GM19193 (cell line): Measurements from ENCODE around the gene ETFA.

Experiments
- POLR2A ChIP-seq: IDR thresholded peaks from 4 replicates; pipeline ENCODE4 v1.6.1; 2011; ENCODE audit not compliant: insufficient read depth, insufficient read length; ENCODE audit errors: extremely low read depth

Gene ETFA

DNA sequence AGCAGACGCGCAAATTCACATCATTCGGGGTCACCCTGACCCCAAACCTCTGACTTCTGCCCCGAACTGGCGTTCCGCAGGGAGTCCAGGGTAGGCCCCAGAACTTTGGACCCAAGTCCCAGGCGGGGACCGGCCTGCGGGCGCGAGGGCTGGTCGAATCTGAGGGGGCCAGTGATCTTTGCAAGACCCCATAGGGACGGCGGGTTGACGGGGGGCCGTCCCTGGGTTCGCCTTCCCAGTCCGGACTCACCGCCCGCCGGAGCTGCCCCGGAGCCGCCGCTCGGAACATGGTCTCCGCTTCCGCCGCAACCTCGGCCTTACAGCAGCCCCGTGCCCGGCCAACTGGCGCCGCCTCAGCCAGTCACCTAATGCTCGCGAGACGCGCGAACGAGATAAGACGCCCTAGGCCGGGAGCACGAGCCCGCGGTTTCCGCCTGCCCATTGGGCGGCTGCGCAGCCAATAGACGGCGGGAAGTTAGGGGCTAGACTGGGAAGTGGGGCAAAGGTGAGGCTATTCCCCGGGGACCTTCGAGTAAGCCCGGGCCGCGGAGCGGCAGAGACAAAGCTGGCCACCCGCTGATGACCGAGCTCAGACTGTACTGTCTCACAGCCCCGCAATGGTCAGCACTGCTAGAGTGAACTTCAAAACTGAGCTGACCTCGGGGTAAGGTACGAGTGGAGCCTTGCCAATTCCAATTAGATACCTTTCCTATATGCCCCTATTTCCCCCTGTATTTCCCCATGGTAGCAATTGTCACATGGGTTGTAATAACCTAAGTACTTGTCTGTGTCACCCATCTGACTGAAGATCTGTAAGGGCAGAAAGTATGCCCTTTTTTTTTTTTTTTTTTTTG is at the start of gene ETFA:
ETFA (minus strand) TSS at position 370 of the 854 bp plus-strand sequence; CDS start at position 289, 81 bp downstream.
- TF ChIP-seq POLR2A: peak; percentile 92

DNA sequence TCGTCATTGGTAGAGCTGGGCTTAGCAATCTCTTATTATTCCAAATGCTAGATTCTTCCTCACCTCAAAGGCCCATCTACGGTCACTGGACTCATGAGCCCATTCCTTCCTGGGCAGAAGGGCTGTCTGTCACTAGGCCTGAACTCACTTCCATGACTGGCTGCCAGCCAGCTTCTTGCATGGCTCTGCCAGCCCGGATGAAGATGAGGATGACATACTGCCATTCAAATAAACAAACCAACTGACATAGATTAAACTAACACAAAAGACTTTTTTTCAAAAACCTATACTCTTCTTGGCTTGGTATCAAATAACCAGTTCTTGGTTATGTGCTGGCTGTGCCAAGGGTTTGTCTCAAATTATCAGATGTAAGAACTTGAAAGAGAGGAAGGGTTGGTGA is 49.1 kb upstream of the ETFA start:
- TF ChIP-seq POLR2A: no peak

DNA sequence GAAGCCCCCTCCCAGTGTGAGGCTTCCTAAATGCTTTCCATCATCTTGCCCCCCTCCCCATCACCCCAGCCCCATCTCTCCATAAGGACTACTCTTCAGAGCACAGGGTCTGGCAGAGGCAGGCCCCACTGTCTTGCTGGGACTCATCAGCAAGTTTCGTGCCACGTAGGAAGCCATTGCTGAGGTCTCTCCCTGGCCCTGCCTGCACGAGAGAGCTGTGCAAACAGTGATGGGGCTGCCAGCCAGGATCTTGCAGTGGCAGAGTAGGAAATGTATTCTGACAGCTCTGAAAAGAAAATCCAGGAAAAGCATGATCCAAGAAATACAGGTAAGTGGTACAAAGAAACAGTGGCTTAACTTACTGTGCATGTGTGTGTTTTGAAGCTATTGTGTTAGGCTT is 47.9 kb upstream of the ETFA start:
- no peak for TF ChIP-seq POLR2A

DNA sequence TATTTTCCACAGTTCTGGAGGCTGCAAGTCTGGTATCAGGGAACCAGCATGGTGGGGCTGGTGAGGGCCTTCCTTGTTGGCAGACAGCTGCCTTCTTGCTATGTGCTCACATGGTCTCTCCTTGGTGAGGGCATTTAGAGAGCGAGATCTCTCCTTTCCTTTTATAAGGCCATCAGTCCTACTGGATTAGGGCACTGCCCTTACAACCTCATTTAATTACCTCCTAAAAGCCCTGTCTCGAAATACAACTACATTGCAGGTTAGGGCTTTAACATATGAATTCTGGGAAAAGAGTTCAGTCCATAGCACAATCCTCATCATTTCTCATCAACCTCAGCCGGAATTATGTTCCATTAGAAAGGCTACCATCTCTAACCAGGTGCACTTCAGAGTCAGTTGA is 47.2 kb upstream of the ETFA start:
- TF ChIP-seq POLR2A: no peak

DNA sequence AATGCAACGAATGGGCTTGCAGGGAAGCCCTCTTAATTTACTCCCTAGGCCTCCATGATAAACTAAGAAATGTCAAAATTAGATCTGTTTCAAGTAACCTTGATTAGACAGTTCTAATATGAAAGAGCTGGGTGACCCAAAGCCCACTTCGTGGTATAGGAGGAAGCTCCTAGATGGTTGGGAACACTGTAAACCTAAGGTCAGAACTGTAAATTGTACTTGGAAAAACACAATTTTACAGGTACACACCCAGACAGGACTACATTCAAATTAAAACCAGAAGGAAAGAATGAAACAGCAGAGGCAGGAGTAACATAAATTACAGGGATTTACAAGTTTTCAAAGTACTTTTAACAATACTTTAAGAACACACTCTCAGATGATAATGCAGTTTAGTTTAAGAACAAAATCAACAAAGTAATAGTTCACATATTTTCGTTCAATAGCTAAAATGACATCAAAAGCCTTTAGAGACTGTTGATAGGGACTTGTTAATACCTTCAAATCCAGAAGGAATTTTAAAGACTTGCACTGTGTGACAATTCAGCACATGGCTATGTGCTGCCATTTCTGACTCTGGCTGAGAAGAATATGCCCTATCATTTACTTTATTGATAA is 43.7 kb upstream of the ETFA start:
- no peak for TF ChIP-seq POLR2A

DNA sequence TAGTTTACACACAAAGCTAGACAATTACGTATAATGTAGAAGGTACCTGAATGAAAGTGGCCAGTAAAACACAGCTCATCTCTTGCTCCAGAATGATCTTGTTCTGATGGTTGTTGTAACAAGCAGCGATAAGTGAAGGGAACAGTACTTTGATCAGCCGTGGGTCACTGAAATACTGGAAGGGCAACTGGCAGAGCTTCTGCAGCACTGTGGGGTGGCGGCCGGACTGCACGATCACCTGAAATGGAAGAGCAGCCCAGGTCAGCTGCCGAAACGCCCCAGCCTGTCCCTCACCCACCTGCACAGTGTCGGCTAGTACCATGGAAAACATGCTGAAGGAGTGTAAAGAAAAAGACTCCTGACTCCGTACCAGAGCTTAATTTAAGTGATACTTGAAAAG is 42.6 kb upstream of the ETFA start:
- TF ChIP-seq POLR2A: no peak

DNA sequence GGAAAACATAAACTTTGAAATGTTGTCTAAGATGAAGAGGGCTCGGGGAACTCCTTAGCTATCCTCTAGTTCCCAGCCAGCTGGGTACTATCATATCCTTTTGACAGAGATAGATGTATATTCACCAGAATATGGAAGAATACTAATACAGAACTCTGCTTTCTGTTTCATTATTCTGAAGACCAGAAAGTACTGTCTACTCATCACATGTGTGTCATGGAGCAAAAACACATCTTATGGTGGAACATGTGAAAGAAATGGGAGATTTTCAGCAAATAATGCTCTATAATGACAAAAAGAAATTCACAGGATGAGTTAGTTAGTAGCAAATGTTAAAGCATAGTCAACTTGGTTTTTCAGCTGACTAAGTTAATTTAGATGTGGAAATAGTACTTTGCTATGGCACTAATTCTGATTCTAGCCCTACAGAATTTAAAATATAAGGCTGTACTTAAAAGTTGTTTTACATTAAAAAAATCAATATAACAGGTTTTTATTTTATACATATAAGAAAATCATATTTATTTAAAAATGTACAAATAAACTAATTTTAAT is 41.8 kb upstream of the ETFA start:
- TF ChIP-seq POLR2A: no peak

DNA sequence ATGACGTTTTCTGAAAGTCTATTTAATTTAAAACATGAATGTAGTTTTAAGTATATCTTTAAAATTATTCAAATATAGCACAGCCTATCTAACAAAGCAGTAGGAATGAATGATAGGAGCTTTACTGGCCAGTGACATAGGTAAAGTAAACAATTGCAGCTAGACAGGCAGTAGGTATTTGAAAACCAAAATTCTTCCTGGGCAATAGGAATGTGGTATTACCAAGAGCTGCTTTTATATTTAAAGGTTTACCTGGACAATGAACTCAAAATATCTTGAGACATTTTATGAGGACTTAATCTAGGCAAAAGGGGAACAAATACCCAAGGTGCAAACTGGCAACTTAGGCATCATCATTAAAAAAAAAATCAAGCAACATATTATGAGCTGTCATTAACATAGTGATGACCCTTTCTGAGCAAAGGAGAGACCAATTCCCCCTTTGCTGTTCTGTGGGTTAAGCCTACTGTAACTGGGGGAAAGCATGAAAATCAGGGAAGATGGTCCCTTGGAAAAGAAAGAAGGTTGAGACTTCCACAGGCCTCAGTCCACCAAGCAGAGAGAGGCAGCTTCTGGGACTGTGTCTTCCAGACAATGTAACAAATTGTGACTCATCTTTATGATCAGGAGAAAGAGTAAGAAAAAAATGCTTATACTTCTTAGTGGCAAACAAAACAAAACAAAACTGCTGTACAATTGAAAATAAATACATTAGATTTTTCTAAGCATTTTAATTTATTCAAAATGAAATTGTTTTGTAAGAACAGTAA is 38.2 kb upstream of the ETFA start:
- TF ChIP-seq POLR2A: no peak

DNA sequence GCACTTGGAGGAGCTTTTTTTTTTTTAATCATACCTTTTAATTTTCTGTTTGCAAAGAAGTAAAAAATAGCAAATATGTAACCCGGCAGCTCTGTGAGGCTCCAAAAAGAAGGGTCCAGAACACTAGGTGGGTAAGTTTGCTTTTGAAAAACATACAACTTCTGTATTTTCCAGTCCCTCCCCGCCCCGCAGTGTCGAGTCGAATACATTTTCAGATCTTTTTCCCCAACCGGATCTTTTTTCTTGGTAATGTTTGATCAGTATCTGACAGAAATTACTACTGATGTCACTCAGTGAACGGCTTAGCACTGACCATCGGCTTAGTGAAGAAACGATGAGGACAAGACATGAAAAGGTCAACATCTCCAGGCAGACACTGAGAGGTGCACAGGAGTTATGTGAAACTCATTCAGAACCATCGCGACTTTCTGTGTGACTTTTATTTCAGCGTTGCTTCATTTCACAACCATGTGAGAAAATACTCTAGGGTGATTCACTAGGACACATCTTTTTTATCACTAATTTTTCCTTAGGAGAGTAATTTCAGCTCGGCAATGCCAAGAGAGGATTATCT is 36.3 kb upstream of the ETFA start:
- no peak for TF ChIP-seq POLR2A

DNA sequence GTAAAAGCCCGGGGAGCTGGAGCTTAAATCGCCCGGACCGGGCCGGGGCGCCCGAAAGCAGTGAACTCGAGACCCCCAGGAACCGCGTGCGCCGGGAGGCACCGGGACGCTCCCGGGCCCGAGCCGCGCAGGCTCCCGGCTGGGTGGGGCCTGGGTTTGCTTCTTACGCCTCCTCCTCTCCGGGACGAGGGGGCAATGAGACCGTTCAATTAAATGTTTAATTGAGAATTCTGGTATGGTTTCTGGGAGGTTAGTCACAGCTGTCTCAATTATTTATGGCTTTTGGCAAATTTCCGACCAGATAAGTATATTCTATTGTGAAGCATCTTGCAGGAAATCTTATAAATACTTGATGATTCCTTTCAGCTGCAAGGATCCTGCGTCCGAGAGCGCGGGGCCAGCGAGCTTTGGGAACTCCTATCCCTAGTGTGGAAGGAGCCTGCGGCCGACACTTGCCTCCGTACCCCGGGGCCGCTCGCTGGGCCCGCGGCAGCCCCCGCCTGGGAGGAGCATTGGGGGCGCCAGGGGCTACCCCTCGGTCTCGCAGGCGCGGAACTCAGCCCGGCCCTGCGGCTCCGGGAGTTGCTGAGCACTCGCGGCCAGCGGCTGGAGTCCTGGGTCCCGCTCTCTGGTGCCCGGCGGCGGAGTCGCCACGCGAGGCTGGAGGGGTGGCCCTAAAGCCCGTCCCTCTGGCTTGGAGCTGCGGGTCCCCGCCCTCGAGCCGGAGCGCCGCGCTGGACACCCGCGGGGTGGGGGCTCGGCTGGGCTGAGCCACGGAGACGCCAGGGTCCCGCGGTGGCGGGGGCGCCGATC is 35.6 kb upstream of the ETFA start:
- TF ChIP-seq POLR2A: no peak

DNA sequence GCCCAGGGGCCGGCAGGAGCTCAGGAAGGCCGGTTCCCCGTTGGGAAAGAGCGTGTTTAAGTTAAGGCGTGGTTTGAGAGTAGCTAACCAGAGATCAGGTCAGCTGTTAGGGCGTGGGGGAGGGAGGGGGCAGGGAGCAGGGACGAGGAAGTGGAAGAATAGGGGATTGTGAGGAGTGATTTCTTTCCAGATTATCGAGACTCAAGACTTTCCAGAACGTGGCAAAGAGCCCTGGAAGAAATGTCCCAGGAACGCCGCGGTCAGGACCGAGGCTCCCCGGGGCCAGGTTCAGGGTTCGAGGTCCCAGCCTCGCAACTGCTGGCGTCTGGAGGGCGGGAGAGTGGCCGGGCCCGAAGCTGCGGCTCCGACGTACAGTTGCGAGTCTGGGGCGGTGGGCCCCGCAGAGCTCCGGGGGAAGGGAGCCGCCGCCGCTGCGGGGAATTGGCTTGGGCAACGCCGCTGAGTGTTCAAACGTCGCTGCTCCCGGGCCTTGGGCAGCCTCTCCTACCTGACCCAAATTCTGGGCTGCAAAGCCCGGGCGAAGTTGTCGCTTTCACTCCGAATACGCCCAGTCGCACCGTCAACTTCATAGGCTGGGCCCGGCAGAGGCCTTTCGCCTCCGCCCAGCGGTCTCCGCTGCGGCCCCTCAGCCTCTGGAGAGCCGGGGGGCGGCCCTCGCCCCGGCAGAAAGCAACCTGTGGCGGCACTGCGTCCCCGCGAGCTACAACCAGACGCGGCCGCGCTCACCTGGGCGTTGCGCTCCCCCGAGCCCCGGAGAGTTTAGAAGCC is 34.8 kb upstream of the ETFA start:
- no peak for TF ChIP-seq POLR2A

DNA sequence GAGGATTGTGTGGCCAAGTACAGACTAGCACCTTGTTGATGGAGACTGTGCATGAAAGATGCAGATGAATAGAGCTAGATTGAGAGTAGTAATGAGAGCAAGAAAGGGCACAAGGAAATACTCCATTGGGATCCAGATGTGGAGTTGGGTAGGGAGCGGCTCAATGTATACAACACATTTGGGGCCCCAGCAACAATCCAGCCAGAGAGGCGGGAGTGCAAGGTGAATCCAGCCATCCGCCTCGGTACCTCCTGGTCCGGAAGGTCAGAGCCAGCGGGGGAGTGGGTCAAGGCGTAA is 34.3 kb upstream of the ETFA start:
- TF ChIP-seq POLR2A: no peak

DNA sequence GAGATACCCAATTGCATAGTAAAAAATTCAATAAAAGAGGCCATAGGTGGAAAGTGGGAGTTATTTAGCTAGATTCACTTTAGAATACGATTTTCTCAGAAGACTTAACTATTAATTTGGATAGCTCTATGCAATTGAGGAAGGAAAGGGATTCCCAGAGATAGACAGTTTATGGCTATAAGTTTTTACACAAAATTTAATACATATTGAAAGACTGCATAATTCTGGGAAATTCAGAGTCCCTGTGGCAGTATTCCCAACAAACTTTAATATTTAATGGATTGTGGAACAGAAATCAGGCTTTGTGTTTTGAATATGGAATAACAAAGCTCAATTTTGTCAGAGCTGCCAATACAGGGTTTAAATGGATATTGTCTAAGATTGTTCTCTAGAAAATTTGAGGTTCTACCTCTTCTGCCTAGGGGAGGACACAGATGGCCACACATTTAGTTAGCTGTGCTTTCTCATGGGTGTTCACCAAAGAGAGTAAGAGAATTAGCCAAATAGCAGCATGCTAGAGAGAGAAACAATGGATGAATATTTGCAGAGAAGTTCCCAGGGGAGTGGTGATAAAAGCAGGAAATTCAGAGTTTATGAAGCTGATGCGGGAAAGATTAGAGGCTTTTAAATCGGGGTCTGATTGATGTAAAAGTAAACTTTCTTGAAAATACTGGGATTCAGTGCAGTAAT is 33.8 kb upstream of the ETFA start:
- no peak for TF ChIP-seq POLR2A
